Activated T-cell treated with anti-CD3 and anti-CD28 coated beads, Interleukin-2, amount 50 U/mL, for 24 hours (primary cell): ENCODE results near the gene PROM2.

Source experiments
- DNase-seq: peaks from one replicate; pipeline ENCODE4 v3.0.0-alpha.2; 2020
- H3K27ac Mint-ChIP-seq: 2 replicates; pipeline ENCODE4 v1.8.0; 2020; ENCODE audit warnings: mild to moderate bottlenecking, mixed read lengths
- H3K27me3 Mint-ChIP-seq: 2 replicates; pipeline ENCODE4 v1.8.0; 2020; ENCODE audit warnings: mixed read lengths
- H3K36me3 Mint-ChIP-seq: 2 replicates; pipeline ENCODE4 v1.8.0; 2020; ENCODE audit warnings: low read depth, mixed read lengths
- H3K4me1 Mint-ChIP-seq: 2 replicates; pipeline ENCODE4 v1.8.0; 2020; ENCODE audit warnings: low read depth, mixed read lengths
- H3K4me3 Mint-ChIP-seq: 2 replicates; pipeline ENCODE4 v1.8.0; 2020; ENCODE audit warnings: mild to moderate bottlenecking, moderate library complexity, mixed read lengths
- H3K9me3 Mint-ChIP-seq: 2 replicates; pipeline ENCODE4 v1.8.0; 2020; ENCODE audit warnings: mixed read lengths

Gene PROM2

GRCh38 chr2:95326433-95327140 lies 52.3 kb downstream of the PROM2 start:
- Mint-ChIP-seq H3K27me3 (no peaks in the 10 kb centered on the region), H3K27ac (no peak overlapping the region), H3K4me1 (no peaks in the 10 kb centered on the region), H3K4me3 (no peak overlapping the region), H3K36me3 (no peaks in the 10 kb centered on the region), H3K9me3 (no peaks in the 10 kb centered on the region)
- DNase-seq, result no peak

- H3K9me3 Mint-ChIP-seq, result no peaks in the 10 kb centered on the region
- H3K27ac Mint-ChIP-seq, result no peak overlapping the region
- DNase-seq, result no peak
- H3K4me1 Mint-ChIP-seq, result no peaks in the 10 kb centered on the region
- no peaks in the 10 kb centered on the region for H3K36me3 Mint-ChIP-seq
- no peaks in the 10 kb centered on the region for H3K27me3 Mint-ChIP-seq
- H3K4me3 Mint-ChIP-seq, result no peak overlapping the region
These were observed 53.6 kb downstream of the PROM2 start for GRCh38 chr2:95327861-95328260.

- Mint-ChIP-seq H3K27ac (no peak overlapping the region), H3K36me3 (no peaks in the 10 kb centered on the region), H3K4me1 (no peaks in the 10 kb centered on the region), H3K27me3 (no peaks in the 10 kb centered on the region), H3K9me3 (no peaks in the 10 kb centered on the region), H3K4me3 (no peak overlapping the region)
- no peak for DNase-seq
These were observed 54.3 kb downstream of the PROM2 start for GRCh38 chr2:95328358-95329125.

GRCh38 chr2:95329401-95329800 lies 55.2 kb downstream of the PROM2 start:
- Mint-ChIP-seq H3K4me3 (no peak overlapping the region), H3K4me1 (no peaks in the 10 kb centered on the region), H3K36me3 (no peaks in the 10 kb centered on the region), H3K27ac (no peak overlapping the region), H3K9me3 (no peaks in the 10 kb centered on the region), H3K27me3 (no peaks in the 10 kb centered on the region)
- no peak for DNase-seq

GRCh38 chr2:95329891-95330793 lies 55.9 kb downstream of the PROM2 start:
- no peak overlapping the region for H3K4me3 Mint-ChIP-seq
- no peak overlapping the region for H3K27ac Mint-ChIP-seq
- no peaks in the 10 kb centered on the region for H3K36me3 Mint-ChIP-seq
- no peaks in the 10 kb centered on the region for H3K9me3 Mint-ChIP-seq
- DNase-seq, result no peak
- H3K27me3 Mint-ChIP-seq, result no peaks in the 10 kb centered on the region
- H3K4me1 Mint-ChIP-seq, result no peaks in the 10 kb centered on the region

- Mint-ChIP-seq H3K27me3 (no peaks in the 10 kb centered on the region), H3K27ac (no peak overlapping the region), H3K4me1 (no peaks in the 10 kb centered on the region), H3K4me3 (no peak overlapping the region), H3K36me3 (no peaks in the 10 kb centered on the region), H3K9me3 (no peaks in the 10 kb centered on the region)
- DNase-seq, result no peak
These were observed 56.6 kb downstream of the PROM2 start for GRCh38 chr2:95330794-95331338.

GRCh38 chr2:95331606-95332005 lies 57.4 kb downstream of the PROM2 start:
- no peak for DNase-seq
- Mint-ChIP-seq H3K36me3 (no peaks in the 10 kb centered on the region), H3K27me3 (no peaks in the 10 kb centered on the region), H3K27ac (no peak overlapping the region), H3K9me3 (no peaks in the 10 kb centered on the region), H3K4me1 (no peaks in the 10 kb centered on the region), H3K4me3 (no peak overlapping the region)

GRCh38 chr2:95332036-95332435 lies 57.8 kb downstream of the PROM2 start:
- Mint-ChIP-seq H3K27ac (no peak overlapping the region), H3K4me3 (no peak overlapping the region), H3K27me3 (no peaks in the 10 kb centered on the region), H3K36me3 (no peaks in the 10 kb centered on the region), H3K9me3 (no peaks in the 10 kb centered on the region), H3K4me1 (no peaks in the 10 kb centered on the region)
- no peak for DNase-seq

- Mint-ChIP-seq H3K36me3 (no peaks in the 10 kb centered on the region), H3K27ac (no peak overlapping the region), H3K27me3 (no peaks in the 10 kb centered on the region), H3K9me3 (no peaks in the 10 kb centered on the region), H3K4me1 (no peaks in the 10 kb centered on the region), H3K4me3 (no peak overlapping the region)
- no peak for DNase-seq
These were observed 58.8 kb downstream of the PROM2 start for GRCh38 chr2:95333056-95333455.

GRCh38 chr2:95333888-95334338 lies 59.7 kb downstream of the PROM2 start:
- Mint-ChIP-seq H3K4me3 (no peak overlapping the region), H3K27me3 (no peaks in the 10 kb centered on the region), H3K4me1 (no peaks in the 10 kb centered on the region), H3K36me3 (no peaks in the 10 kb centered on the region), H3K9me3 (no peaks in the 10 kb centered on the region), H3K27ac (no peak overlapping the region)
- DNase-seq, result no peak

- Mint-ChIP-seq H3K36me3 (no peaks in the 10 kb centered on the region), H3K27me3 (no peaks in the 10 kb centered on the region), H3K4me3 (no peak overlapping the region), H3K4me1 (no peaks in the 10 kb centered on the region), H3K9me3 (no peaks in the 10 kb centered on the region), H3K27ac (no peak overlapping the region)
- DNase-seq, result no peak
These were observed 60.8 kb downstream of the PROM2 start for GRCh38 chr2:95334916-95335641.

GRCh38 chr2:95336406-95336805 lies 62.2 kb downstream of the PROM2 start:
- Mint-ChIP-seq H3K9me3 (no peaks in the 10 kb centered on the region), H3K4me3 (no peak overlapping the region), H3K27ac (no peak overlapping the region), H3K36me3 (no peaks in the 10 kb centered on the region), H3K27me3 (peaks cover 7% of the 10 kb centered on the region), H3K4me1 (no peaks in the 10 kb centered on the region)
- no peak for DNase-seq

- Mint-ChIP-seq H3K9me3 (no peaks in the 10 kb centered on the region), H3K27me3 (peaks cover 18% of the 10 kb centered on the region), H3K36me3 (no peaks in the 10 kb centered on the region), H3K4me3 (no peak overlapping the region), H3K27ac (no peak overlapping the region), H3K4me1 (no peaks in the 10 kb centered on the region)
- DNase-seq, result no peak
These were observed 63.6 kb downstream of the PROM2 start for GRCh38 chr2:95337829-95338228.
